Loucy (cell line): ENCODE data around the gene DEFB128.

Source experiments
- CTCF ChIP-seq: fragments of 200-600 bp; sonication (generic); conservative IDR thresholded peaks from 2 replicates; pipeline ENCODE4 v1.5.1; 2014; ENCODE audit warnings: mild to moderate bottlenecking, antibody characterized with exemption, low read length
- EZH2phosphoT487 ChIP-seq: fragments of 200-600 bp; IDR thresholded peaks from 2 replicates; pipeline ENCODE4 v1.6.1; 2018; ENCODE audit warnings: antibody characterized with exemption, mild to moderate bottlenecking, moderate library complexity, borderline replicate concordance

GRCh38 chr20:226958-227357 is 37.4 kb upstream of the DEFB128 start, which contains the start of gene DEFB129:
- no peak for TF ChIP-seq EZH2phosphoT487
- TF ChIP-seq CTCF: no peak
